Bronchial epithelial cell (primary cell): ENCODE data around the gene PTPRT. TPM values are rescaled to one million over a fixed set of nuclear protein-coding genes. Genes with fewer than 3 reads are reported as not detected.

Experiments
- DNase-seq: peaks from one replicate; pipeline ENCODE4 v3.0.0-alpha.2; 2010; ENCODE audit warnings: low read depth
- FAIRE-seq: peaks from 2 replicates; lab custom pipeline; 2011; peaks lifted over from hg19 to GRCh38; lab: Jason Lieb, UNC
- H3K27me3 ChIP-seq: 2 replicates; pipeline ENCODE4 v1.5.1; 2011; ENCODE audit warnings: low read length; ENCODE audit not compliant: control insufficient read depth, insufficient read depth
- H3K36me3 ChIP-seq: 2 replicates; pipeline ENCODE4 v1.5.1; 2011; ENCODE audit warnings: low read length; ENCODE audit not compliant: control insufficient read depth, insufficient read depth
- H3K4me3 ChIP-seq: 2 replicates; pipeline ENCODE4 v1.5.1; 2011; ENCODE audit warnings: mild to moderate bottlenecking, low read depth, low read length, control low read depth
- total RNA-seq: library from RNA; depleted of rRNA; stranded (reverse); fragments of >200 nt; gene quantifications from 2 replicates; pipeline ENCODE4 v1.2.1, GENCODE V29; 2014
- TF ChIP-seq, protein P1 (sequence below): IDR thresholded peaks from 2 replicates; pipeline ENCODE4 v1.5.1; 2011; ENCODE audit warnings: mild to moderate bottlenecking, moderate library complexity, low read length, control low read depth, inconsistent platforms; ENCODE audit not compliant: insufficient read depth, severe bottlenecking

Gene PTPRT
- total RNA-seq, 1 donor from 2014 or later: not detected

DNA sequence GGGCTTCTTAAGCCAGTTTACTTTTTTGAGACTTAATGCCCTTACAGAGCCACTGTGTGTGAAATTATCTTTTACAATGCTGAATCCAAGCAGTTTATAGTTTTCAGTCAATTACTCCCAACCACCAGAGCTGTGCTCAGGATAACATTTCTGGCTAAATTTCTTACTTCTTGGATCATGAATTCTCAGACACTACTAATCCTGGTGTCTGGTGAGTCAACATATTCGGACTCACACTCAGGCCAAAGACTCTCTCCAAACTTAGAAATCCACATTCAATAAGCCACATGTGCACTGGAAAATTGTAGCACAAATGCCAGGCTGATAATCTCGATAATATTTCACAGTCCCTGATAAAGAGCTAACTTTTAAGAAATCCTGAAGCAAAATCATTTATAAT, 49.0 kb downstream of the PTPRT start:
- H3K27me3 ChIP-seq: no peaks in the 10 kb centered on the region
- FAIRE-seq (no peak), DNase-seq (no peak)
- H3K4me3 ChIP-seq: no peak overlapping the region
- H3K36me3 ChIP-seq: no peaks in the 10 kb centered on the region
- TF ChIP-seq, protein P1, sequence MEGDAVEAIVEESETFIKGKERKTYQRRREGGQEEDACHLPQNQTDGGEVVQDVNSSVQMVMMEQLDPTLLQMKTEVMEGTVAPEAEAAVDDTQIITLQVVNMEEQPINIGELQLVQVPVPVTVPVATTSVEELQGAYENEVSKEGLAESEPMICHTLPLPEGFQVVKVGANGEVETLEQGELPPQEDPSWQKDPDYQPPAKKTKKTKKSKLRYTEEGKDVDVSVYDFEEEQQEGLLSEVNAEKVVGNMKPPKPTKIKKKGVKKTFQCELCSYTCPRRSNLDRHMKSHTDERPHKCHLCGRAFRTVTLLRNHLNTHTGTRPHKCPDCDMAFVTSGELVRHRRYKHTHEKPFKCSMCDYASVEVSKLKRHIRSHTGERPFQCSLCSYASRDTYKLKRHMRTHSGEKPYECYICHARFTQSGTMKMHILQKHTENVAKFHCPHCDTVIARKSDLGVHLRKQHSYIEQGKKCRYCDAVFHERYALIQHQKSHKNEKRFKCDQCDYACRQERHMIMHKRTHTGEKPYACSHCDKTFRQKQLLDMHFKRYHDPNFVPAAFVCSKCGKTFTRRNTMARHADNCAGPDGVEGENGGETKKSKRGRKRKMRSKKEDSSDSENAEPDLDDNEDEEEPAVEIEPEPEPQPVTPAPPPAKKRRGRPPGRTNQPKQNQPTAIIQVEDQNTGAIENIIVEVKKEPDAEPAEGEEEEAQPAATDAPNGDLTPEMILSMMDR: no peak

- H3K27me3 ChIP-seq: no peaks in the 10 kb centered on the region
- TF ChIP-seq, protein P1: no peak
- H3K4me3 ChIP-seq: no peak overlapping the region
- DNase-seq (no peak), FAIRE-seq (no peak)
- H3K36me3 ChIP-seq: no peaks in the 10 kb centered on the region
Measured at GRCh38 chr20:43138061-43138770, 51.5 kb downstream of the PTPRT start.

- Histone ChIP-seq H3K36me3 (no peaks in the 10 kb centered on the region), H3K27me3 (no peaks in the 10 kb centered on the region), H3K4me3 (no peak overlapping the region)
- DNase-seq (no peak), FAIRE-seq (no peak)
- TF ChIP-seq, protein P1: no peak
Measured at GRCh38 chr20:43137160-43137559, 52.5 kb downstream of the PTPRT start.

DNA sequence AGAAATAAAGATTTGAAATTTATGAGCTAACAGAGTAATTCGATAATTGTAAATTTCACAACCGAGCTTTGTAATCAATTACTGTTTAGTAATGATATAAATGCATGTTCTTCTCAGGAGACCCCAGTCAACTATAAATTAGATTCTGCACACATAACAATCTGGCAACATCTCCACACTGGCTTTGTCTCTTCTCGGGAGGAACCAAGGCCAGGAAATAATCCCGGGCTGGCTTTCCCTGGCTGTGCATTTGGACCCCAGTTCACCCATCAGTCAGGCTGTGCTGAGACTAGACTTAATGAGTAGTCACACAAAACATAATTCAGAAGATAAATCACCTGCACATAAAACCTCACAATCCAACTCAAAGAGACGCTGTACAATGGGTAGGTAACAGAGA, 65.5 kb downstream of the PTPRT start:
- TF ChIP-seq, protein P1: no peak
- FAIRE-seq (no peak), DNase-seq (no peak)
- Histone ChIP-seq H3K27me3 (no peaks in the 10 kb centered on the region), H3K4me3 (no peak overlapping the region), H3K36me3 (no peaks in the 10 kb centered on the region)

- no peak for FAIRE-seq
- TF ChIP-seq, protein P1: no peak
Measured at GRCh38 chr20:43123180-43123579, 66.5 kb downstream of the PTPRT start.

DNA sequence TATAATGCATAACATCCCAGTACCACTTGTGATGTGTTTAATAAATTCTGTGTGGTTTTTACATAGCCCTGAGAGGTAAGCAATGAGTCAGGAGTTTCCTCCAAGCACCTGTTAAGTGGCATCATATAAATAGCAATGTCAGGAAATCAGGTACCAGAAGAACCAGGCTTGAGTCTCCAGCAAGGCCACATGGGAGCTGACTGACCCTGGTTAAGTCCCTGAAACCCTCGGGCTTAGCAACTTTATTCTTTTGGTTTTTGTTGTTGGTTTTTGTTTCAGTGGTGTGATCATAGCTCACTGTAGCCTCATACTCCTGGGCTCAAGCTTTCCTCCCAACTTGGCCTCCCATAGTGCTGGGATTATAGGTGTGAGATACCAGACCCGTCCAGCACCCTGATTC, 70.0 kb downstream of the PTPRT start:
- DNase-seq: no peak
- no peak overlapping the region for H3K4me3 ChIP-seq
- TF ChIP-seq, protein P1: no peak
- no peaks in the 10 kb centered on the region for H3K27me3 ChIP-seq
- no peaks in the 10 kb centered on the region for H3K36me3 ChIP-seq
- no peak for FAIRE-seq

More at GRCh38 chr20:43123180-43123579, 66.5 kb downstream of the PTPRT start:
- H3K4me3 ChIP-seq: no peak overlapping the region
- no peak for DNase-seq
- no peaks in the 10 kb centered on the region for H3K36me3 ChIP-seq
- H3K27me3 ChIP-seq: no peaks in the 10 kb centered on the region
